NT2/D1 (cell line): Measurements from ENCODE around the gene WIF1.

ENCODE experiments used
- SUZ12 ChIP-seq: IDR thresholded peaks from 2 replicates; pipeline ENCODE4 v1.6.1; 2011; ENCODE audit not compliant: insufficient read length, insufficient read depth; ENCODE audit errors: extremely low read depth
- YY1 ChIP-seq: IDR thresholded peaks from 2 replicates; pipeline ENCODE4 v1.6.1; 2011; ENCODE audit not compliant: insufficient read length, insufficient read depth
- ZNF274 ChIP-seq: IDR thresholded peaks from 2 replicates; pipeline ENCODE4 v1.6.1; 2011; ENCODE audit warnings: mild to moderate bottlenecking, low read depth, low read length

GRCh38 chr12:65055859-65056258 lies 65.2 kb downstream of the WIF1 start:
- TF ChIP-seq ZNF274 (no peak), YY1 (no peak), SUZ12 (no peak)
